ENCODE data around the gene SLC39A3. TPM values are rescaled to one million over a fixed set of nuclear protein-coding genes. Genes with fewer than 3 reads are reported as not detected.

SLC39A3 gene
- total RNA-seq, 1 experiment from 2014 or later: 39.1 TPM

GRCh38 chr19:2732883-2733282, 6.9 kb downstream of the SLC39A3 start:
- Histone ChIP-seq H3K27ac (ENCODE audit: low read depth, low read length) (no peak overlapping the region), H2AFZ (ENCODE audit: low read depth, low read length, poor library complexity, severe bottlenecking) (no peak overlapping the region), H3K9me3 (ENCODE audit: control insufficient read depth in 1 of 2, insufficient read depth in 1 of 2, low read depth in 1 of 2, low read length in 2 of 2) (peaks cover 0 to 6% of the 10 kb centered on the region in 2 experiments; a peak in 1 of 4 replicates), H3K4me2 (ENCODE audit: low read length) (no peak overlapping the region), H3K27me3 (ENCODE audit: insufficient read depth, low read length) (no peaks in the 10 kb centered on the region), H3K9ac (ENCODE audit: low read length) (no peak overlapping the region), H3K4me1 (ENCODE audit: control insufficient read depth in 1 of 2, insufficient read depth in 2 of 2, low read length in 2 of 2) (no peaks in the 10 kb centered on the region), H4K20me1 (ENCODE audit: insufficient read depth) (no peaks in the 10 kb centered on the region), H3K36me3 (ENCODE audit: control insufficient read depth in 1 of 2, insufficient read depth in 2 of 2, low read length in 2 of 2) (peaks cover 3 to 17% of the 10 kb centered on the region in 2 experiments), H3K9me2 (ENCODE audit: insufficient read depth) (no peaks in the 10 kb centered on the region), H3K79me2 (ENCODE audit: insufficient read depth, low read length) (peaks cover 8% of the 10 kb centered on the region; the same call in 1 of the 2 replicates), H3K4me3 (replicated peaks in 1 of 2; ENCODE audit: low read depth in 1 of 2, low read length in 2 of 2) (no peak overlapping the region)
- CTCF ChIA-PET: no interaction called here
- POLR2A ChIA-PET: no interaction called here
- no peak for TF ChIP-seq ZNF274 (IDR thresholded peaks at IDR 0.05; ENCODE audit: low read depth, low read length)
- TF ChIP-seq CEBPB (IDR thresholded peaks at IDR 0.05; ENCODE audit: low read depth): no peak
- TF ChIP-seq FOSL1 (IDR thresholded peaks at IDR 0.05; ENCODE audit: low read depth): no peak
- no peak for TF ChIP-seq CTCF (IDR thresholded peaks at IDR 0.05 in 2 of 3, conservative IDR thresholded peaks at IDR 0.05 in 1 of 3; ENCODE audit: borderline replicate concordance in 1 of 3, insufficient read depth in 1 of 3, low read depth in 2 of 3, low read length in 2 of 3)
- no peak for TF ChIP-seq POLR2A (IDR thresholded peaks at IDR 0.05; ENCODE audit: borderline replicate concordance, extremely low read depth, insufficient read depth, insufficient read length)
- no peak for TF ChIP-seq SP1 (IDR thresholded peaks at IDR 0.05; ENCODE audit: low read depth)
- no peak for TF ChIP-seq CBX3 (IDR thresholded peaks at IDR 0.05; ENCODE audit: low read depth)
- TF ChIP-seq POLR2AphosphoS5 (IDR thresholded peaks at IDR 0.05; ENCODE audit: low read depth, low read length): no peak
- no peak for TF ChIP-seq SRF (IDR thresholded peaks at IDR 0.05; ENCODE audit: low read depth)
- no peak for TF ChIP-seq SIN3A (IDR thresholded peaks at IDR 0.05; ENCODE audit: low read depth)
- TF ChIP-seq ZBTB33 (IDR thresholded peaks at IDR 0.05; ENCODE audit: extremely low read depth, insufficient replicate concordance, low read length): no peak
- TF ChIP-seq EZH2phosphoT487 (IDR thresholded peaks at IDR 0.05; ENCODE audit: borderline replicate concordance): no peak
- no peak for TF ChIP-seq EZH2 (IDR thresholded peaks at IDR 0.05)
- no peak for TF ChIP-seq RAD21 (IDR thresholded peaks at IDR 0.05; ENCODE audit: low read depth)
- no peak for TF ChIP-seq ELF1 (IDR thresholded peaks at IDR 0.05; ENCODE audit: borderline replicate concordance, low read depth)
- TF ChIP-seq JUND (IDR thresholded peaks at IDR 0.05): no peak
- TF ChIP-seq TCF7L2 (IDR thresholded peaks at IDR 0.05; ENCODE audit: borderline replicate concordance, extremely low read depth, insufficient read depth, insufficient read length): no peak
- no peak for TF ChIP-seq ATF3 (IDR thresholded peaks at IDR 0.05)
- no peak for TF ChIP-seq YY1 (IDR thresholded peaks at IDR 0.05; ENCODE audit: extremely low read depth, insufficient replicate concordance, low read depth, low read length)
- no peak for TF ChIP-seq REST (IDR thresholded peaks at IDR 0.05; ENCODE audit: low read depth)
- intact Hi-C loops (cut with micrococcal nuclease): no loop called here
- no peak for ATAC-seq
- DNase-seq (ENCODE audit: low read depth, low spot score): no peak
- RAD21 ChIA-PET (ENCODE audit: low non-redundant PET in 1 of 2, low total read pairs in 2 of 2, uncharacterized antibody in 2 of 2, unreplicated experiment in 2 of 2): no interaction called here
- no TSS peak for BruUV-seq (replicated peaks)

All from HCT116 (cell line).